Activated CD8-positive, alpha-beta T cell treated with anti-CD3 and anti-CD28 coated beads for 36 hours (primary cell): Measurements from ENCODE around the gene ACOT12. TPM values are rescaled to one million over a fixed set of nuclear protein-coding genes. Genes with fewer than 3 reads are reported as not detected.

Source experiments
- ATAC-seq: fragments of 200-7000 bp; cut with Tn5 transposase; one replicate; pipeline ENCODE4 v1.10.0; 2021; ENCODE audit warnings: mild to moderate bottlenecking, moderate library complexity
- CTCF ChIA-PET: fragments of 350-600 bp; sonication (Branson Sonifier 250); formaldehyde crosslinking; loops from one replicate; lab custom pipeline; 2021; ENCODE audit warnings: antibody characterized with exemption; lab: Charles Lee
- POLR2A ChIA-PET: fragments of 350-600 bp; sonication (Branson Sonifier 250); formaldehyde crosslinking; loops from one replicate; lab custom pipeline; 2021; ENCODE audit warnings: antibody characterized with exemption; lab: Charles Lee
- DNase-seq: peaks from one replicate; pipeline ENCODE4 v3.0.0-alpha.2; 2020
- H3K27ac Mint-ChIP-seq: one replicate; pipeline ENCODE4 v1.8.0; 2021; ENCODE audit warnings: mild to moderate bottlenecking, mixed read lengths
- H3K27me3 Mint-ChIP-seq: one replicate; pipeline ENCODE4 v1.8.0; 2021; ENCODE audit warnings: mixed read lengths
- H3K36me3 Mint-ChIP-seq: one replicate; pipeline ENCODE4 v1.8.0; 2021; ENCODE audit warnings: low read depth, mixed read lengths
- H3K4me1 Mint-ChIP-seq: one replicate; pipeline ENCODE4 v1.8.0; 2021; ENCODE audit warnings: low read depth, mixed read lengths
- H3K4me3 Mint-ChIP-seq: one replicate; pipeline ENCODE4 v1.8.0; 2021; ENCODE audit warnings: mild to moderate bottlenecking, moderate library complexity, mixed read lengths
- H3K9me3 Mint-ChIP-seq: one replicate; pipeline ENCODE4 v1.8.0; 2021; ENCODE audit warnings: mixed read lengths
- intact Hi-C: fragments of 100-400 bp; cut with micrococcal nuclease; formaldehyde crosslinking; loops from one replicate; pipeline ENCODE4 v1.10.0; 2022
- total RNA-seq, 2 experiments: library from RNA; stranded (reverse); gene quantifications; one replicate each; pipeline ENCODE4 v1.2.3, GENCODE V29; 2021
- TF ChIP-seq, protein P1 (sequence below): fragments of 200-600 bp; IDR thresholded peaks from one replicate; pipeline ENCODE4 v1.8.0; 2022; ENCODE audit warnings: antibody characterized with exemption, mild to moderate bottlenecking

Gene ACOT12
- total RNA-seq, 2 experiments from 2014 or later = not detected

DNA sequence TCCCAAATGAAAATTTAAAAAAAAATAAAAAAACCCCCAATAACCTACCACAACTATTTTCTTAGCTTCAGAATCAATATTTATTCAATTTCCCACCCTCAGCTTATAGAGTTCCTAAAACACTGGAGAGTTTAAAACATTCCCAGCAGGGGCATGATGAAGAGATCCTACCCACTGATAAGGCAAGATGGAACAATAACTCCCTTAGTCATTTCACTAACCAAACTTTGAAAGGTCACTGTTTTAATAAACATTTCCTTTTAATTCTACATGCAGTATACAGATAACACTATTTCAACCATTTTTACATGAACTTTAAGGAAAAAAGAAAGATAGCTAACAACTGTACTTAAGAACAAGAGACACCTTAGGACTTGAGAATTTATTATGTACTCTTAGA, 34.9 kb upstream of the ACOT12 start:
- DNase-seq (no peak), ATAC-seq (no peak)
- intact Hi-C loops = loop anchor here (5.0 to 10.0 kb wide), 3 partner anchors 546 to 793 kb away; partner anchors contain the start of gene ATG10
- POLR2A ChIA-PET = no interaction called here
- H3K4me3 Mint-ChIP-seq = no peak overlapping the region
- H3K27me3 Mint-ChIP-seq = no peaks in the 10 kb centered on the region
- H3K27ac Mint-ChIP-seq = peak overlapping the region; percentile 10
- TF ChIP-seq, protein P1, sequence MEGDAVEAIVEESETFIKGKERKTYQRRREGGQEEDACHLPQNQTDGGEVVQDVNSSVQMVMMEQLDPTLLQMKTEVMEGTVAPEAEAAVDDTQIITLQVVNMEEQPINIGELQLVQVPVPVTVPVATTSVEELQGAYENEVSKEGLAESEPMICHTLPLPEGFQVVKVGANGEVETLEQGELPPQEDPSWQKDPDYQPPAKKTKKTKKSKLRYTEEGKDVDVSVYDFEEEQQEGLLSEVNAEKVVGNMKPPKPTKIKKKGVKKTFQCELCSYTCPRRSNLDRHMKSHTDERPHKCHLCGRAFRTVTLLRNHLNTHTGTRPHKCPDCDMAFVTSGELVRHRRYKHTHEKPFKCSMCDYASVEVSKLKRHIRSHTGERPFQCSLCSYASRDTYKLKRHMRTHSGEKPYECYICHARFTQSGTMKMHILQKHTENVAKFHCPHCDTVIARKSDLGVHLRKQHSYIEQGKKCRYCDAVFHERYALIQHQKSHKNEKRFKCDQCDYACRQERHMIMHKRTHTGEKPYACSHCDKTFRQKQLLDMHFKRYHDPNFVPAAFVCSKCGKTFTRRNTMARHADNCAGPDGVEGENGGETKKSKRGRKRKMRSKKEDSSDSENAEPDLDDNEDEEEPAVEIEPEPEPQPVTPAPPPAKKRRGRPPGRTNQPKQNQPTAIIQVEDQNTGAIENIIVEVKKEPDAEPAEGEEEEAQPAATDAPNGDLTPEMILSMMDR = no peak
- no peaks in the 10 kb centered on the region for H3K36me3 Mint-ChIP-seq
- H3K4me1 Mint-ChIP-seq = peaks cover 7% of the 10 kb centered on the region
- H3K9me3 Mint-ChIP-seq = no peaks in the 10 kb centered on the region
- CTCF ChIA-PET = interaction anchor here (1.4 kb wide), 1 partner anchor 35 kb away, joined by 3 read pairs; the partner anchor contains the start of gene ACOT12

DNA sequence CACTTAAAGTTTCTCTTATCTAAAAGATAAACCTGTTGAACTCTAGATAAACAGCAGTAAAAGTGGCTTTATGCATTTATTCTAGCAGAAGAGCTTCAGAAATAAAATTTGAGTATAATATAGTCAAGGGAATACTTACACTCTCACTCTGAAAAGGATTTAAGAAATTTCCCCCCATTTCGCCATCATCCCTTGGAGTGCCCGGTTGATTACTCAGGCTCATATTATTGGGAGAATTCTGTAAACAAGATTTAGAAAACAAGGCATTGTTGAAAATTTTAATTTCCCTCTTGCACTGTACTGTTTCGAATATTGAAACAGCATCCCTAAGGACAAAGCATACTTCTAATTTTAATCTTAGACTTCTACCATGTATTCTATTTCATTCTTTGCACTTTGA, 34.5 kb upstream of the ACOT12 start:
- TF ChIP-seq, protein P1 = no peak
- Mint-ChIP-seq H3K4me1 (peaks cover 7% of the 10 kb centered on the region), H3K4me3 (no peak overlapping the region), H3K36me3 (no peaks in the 10 kb centered on the region), H3K9me3 (no peaks in the 10 kb centered on the region), H3K27me3 (no peaks in the 10 kb centered on the region), H3K27ac (no peak overlapping the region)
- intact Hi-C loops = loop anchor here (5.0 to 10.0 kb wide), 3 partner anchors 546 to 794 kb away; partner anchors contain the start of gene ATG10
- DNase-seq = no peak
- ChIA-PET POLR2A (no interaction called here), CTCF (interaction anchor here (1.4 to 1.9 kb wide), 2 partner anchors 35 to 62 kb away, joined by 3 to 6 read pairs; partner anchors contain the start of gene ACOT12)
- no peak for ATAC-seq

DNA sequence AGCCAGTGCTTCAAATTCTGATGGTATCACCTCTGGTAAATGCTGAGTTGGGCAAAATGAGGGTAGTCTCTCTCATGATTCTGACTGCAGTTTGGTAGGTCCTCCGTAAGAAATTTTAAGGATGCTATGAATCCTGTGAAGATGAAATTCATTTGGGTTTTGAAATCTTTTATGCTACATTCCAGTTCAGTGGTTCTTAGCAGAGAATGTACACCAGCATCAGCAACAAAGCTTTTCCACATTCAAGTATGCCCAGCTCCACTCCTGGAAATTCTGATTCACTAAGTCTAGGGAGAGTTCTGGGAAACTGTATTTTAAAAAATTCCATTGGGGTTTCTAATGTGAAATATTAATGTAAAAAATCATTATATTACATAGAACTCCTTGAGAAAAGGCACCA, 33.6 kb upstream of the ACOT12 start:
- ChIA-PET POLR2A (no interaction called here), CTCF (interaction anchor here (1.0 to 4.1 kb wide), 3 partner anchors 63 to 798 kb away, joined by 3 to 24 read pairs (median 6); no protein-coding TSS in a partner anchor)
- DNase-seq (no peak), ATAC-seq (no peak)
- no peak overlapping the region for H3K4me3 Mint-ChIP-seq
- TF ChIP-seq, protein P1 = no peak
- no peaks in the 10 kb centered on the region for H3K9me3 Mint-ChIP-seq
- no peak overlapping the region for H3K27ac Mint-ChIP-seq
- intact Hi-C loops = loop anchor here (5.0 to 10.0 kb wide), 3 partner anchors 547 to 795 kb away; partner anchors contain the start of gene ATG10
- H3K27me3 Mint-ChIP-seq = no peaks in the 10 kb centered on the region
- no peaks in the 10 kb centered on the region for H3K36me3 Mint-ChIP-seq
- H3K4me1 Mint-ChIP-seq = peaks cover 7% of the 10 kb centered on the region

DNA sequence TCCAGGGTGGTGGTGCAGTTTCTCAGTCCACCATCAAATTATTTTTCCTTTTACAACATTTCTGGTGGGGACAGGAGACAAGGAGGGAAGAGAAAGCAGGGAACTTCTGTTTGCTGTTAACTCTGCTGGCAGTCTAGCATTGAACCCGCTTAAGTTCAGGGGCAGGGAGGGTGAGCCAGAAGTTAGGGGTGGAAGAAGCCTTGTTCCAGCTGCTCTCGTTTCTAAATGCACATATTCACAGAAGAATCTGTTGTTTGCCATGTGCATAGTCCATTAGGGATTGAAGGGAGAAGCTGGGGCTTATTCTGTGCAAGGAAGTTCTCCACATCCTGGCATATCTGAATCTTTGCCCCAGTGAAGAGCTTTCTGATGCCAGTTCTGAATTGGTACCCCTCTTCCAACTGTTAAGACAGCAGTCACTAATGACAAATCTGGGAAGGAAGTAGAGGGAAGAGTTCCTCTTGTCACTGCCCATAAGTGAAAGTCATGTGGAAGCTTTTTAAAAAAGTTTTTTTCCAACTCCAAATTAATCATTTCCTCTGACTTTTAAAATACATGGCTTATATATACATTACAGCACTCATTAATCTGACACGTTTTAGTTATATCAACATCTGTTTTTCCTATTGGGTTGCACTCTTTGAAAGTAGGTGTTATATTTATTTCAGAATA, 32.6 kb upstream of the ACOT12 start:
- no peaks in the 10 kb centered on the region for H3K9me3 Mint-ChIP-seq

More for the DNA sequence above, 32.6 kb upstream of the ACOT12 start:
- H3K27ac Mint-ChIP-seq = no peak overlapping the region
- ChIA-PET CTCF (interaction anchor here (0.7 to 4.1 kb wide), 18 partner anchors 8 to 844 kb away, joined by 3 to 24 read pairs (median 4); partner anchors contain the start of gene SSBP2), POLR2A (no interaction called here)
- no peak overlapping the region for H3K4me3 Mint-ChIP-seq
- TF ChIP-seq, protein P1 = no peak
- no peaks in the 10 kb centered on the region for H3K27me3 Mint-ChIP-seq
- H3K36me3 Mint-ChIP-seq = peaks cover 2% of the 10 kb centered on the region
- ATAC-seq = no peak
- intact Hi-C loops = loop anchor here (5.0 to 10.0 kb wide), 3 partner anchors 548 to 796 kb away; partner anchors contain the start of gene ATG10
- H3K4me1 Mint-ChIP-seq = peaks cover 11% of the 10 kb centered on the region
- no peak for DNase-seq
